GM13976 (cell line): ENCODE measurements around the gene KRTAP23-1.

ENCODE experiments used
- DNase-seq: peaks from one replicate; pipeline ENCODE4 v3.0.0; 2012; ENCODE audit warnings: low spot score
- in situ Hi-C: fragments of 300-500 bp; cut with MboI; formaldehyde crosslinking; loops from one replicate; pipeline ENCODE4 v1.12.0; 2022; ENCODE audit warnings: low sequenced_read_pairs, mixed read lengths, inconsistent platforms; ENCODE audit not compliant: unreplicated experiment
- TF ChIP-seq, protein P1 (sequence below): IDR thresholded peaks from 2 replicates; pipeline ENCODE4 v1.5.1; 2012; ENCODE audit warnings: borderline replicate concordance, mild to moderate bottlenecking; ENCODE audit not compliant: insufficient read depth; ENCODE audit errors: extremely low read depth, missing control alignments, control extremely low read depth

Gene KRTAP23-1

GRCh38 chr21:30348506-30348905 is at the start of gene KRTAP23-1:
TSS of gene KRTAP23-1 (minus strand) at chr21:30348606. CDS start at chr21:30348606, 0 bp downstream.
- DNase-seq, result no peak
- in situ Hi-C loops, result loop anchor here (10.0 kb wide), 1 partner anchor 736 kb away; no protein-coding TSS in a partner anchor
- TF ChIP-seq, protein P1, sequence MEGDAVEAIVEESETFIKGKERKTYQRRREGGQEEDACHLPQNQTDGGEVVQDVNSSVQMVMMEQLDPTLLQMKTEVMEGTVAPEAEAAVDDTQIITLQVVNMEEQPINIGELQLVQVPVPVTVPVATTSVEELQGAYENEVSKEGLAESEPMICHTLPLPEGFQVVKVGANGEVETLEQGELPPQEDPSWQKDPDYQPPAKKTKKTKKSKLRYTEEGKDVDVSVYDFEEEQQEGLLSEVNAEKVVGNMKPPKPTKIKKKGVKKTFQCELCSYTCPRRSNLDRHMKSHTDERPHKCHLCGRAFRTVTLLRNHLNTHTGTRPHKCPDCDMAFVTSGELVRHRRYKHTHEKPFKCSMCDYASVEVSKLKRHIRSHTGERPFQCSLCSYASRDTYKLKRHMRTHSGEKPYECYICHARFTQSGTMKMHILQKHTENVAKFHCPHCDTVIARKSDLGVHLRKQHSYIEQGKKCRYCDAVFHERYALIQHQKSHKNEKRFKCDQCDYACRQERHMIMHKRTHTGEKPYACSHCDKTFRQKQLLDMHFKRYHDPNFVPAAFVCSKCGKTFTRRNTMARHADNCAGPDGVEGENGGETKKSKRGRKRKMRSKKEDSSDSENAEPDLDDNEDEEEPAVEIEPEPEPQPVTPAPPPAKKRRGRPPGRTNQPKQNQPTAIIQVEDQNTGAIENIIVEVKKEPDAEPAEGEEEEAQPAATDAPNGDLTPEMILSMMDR, result no peak

GRCh38 chr21:30395731-30396130 is 47.3 kb upstream of the KRTAP23-1 start, which contains the start of gene KRTAP13-1:
TSS of gene KRTAP13-1 (plus strand) at chr21:30396031. CDS start at chr21:30396087, 56 bp downstream.
- in situ Hi-C loops, result no loop called here
- no peak for DNase-seq
- TF ChIP-seq, protein P1, result no peak

DNA sequence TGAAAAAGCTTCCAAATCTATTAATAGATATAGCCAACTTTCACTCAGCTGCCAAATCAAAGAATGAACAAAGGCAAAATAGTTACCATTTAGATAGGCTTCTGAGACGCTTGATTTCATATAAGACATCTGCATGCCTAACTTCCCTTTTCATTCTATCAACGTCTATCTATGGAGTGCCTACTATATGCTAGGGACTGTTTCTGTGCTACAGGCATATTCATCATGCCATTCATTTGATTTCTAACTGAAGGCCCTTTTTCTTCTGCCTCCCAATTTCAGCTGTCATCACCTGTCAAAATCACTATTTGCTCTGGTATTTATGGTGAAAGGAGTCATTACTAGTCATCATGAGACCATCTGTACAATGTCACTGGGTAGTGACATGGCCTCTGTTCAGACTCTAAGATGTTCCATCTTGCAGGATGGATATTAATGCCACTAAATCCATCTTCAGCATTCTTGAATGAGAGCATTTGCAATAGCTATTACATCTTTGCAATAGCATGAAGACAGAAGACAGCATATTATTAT is 43.2 kb upstream of the KRTAP23-1 start:
- in situ Hi-C loops, result no loop called here
- TF ChIP-seq, protein P1, result no peak
- no peak for DNase-seq

GRCh38 chr21:30382201-30382600 is 33.8 kb upstream of the KRTAP23-1 start:
- TF ChIP-seq, protein P1, result no peak
- DNase-seq, result no peak
- in situ Hi-C loops, result no loop called here

DNA sequence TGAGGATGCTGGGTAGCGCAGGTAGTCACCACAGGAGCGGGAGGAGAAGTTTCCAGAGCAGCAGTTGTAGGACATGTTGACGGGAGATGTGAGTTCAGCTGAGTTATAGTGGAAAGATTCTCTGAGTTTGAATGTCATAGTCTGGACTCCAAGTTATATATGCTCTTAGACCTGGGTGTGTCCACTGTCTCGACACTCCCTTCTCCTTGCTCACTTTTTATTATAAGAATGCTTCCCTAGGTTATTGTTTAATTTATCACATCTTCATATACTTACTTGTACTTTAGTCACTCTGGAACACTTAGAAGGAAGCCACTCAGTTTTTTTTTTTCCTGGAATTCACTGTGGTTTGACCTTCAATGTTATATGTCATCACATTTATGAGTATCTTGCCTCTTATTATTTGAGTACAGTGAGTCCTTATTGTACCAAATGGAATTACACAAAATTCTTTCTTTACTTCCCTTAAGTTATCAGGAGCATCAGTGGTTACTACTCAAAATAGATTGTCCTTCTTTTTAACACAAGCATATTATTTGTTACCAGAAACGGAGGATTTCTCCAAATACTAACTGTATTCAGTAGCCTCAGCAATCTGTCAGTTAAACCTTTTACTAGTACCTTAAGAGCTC is 23.8 kb upstream of the KRTAP23-1 start, which contains the start of gene KRTAP13-2:
TSS of gene KRTAP13-2 (minus strand) at position 133 of the 632 bp plus-strand sequence. CDS start at position 75, 58 bp downstream.
- in situ Hi-C loops, result no loop called here
- DNase-seq, result no peak
- TF ChIP-seq, protein P1, result no peak

DNA sequence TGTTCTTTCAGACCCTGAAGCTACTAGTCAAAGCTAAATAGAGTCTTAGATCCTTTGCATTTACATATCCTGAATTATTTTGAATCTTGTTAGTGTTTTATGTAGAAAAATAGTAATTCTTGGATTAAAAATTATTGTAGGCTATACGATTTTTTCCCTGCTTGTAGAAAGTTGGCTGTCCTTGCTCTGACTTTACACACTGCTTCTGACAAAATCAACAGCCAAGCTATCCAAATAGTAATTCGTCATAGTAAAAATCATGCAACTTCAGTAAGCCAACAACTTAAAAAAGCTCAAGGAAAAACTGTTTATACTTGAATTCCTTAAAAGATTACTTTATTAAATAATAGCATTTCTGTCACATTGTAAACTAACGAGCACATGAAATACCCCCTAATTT is 7.5 kb upstream of the KRTAP23-1 start:
- in situ Hi-C loops, result no loop called here
- TF ChIP-seq, protein P1, result no peak
- DNase-seq, result no peak
